Activated CD4-positive, alpha-beta T cell treated with anti-CD3 and anti-CD28 coated beads for 24 hours (primary cell): Measurements from ENCODE around the gene SCAF11.

ENCODE experiments used
- DNase-seq, 2 donors: peaks; one replicate each; pipeline ENCODE4 v3.0.0-alpha.2; 2020; ENCODE audit warnings: low read depth in 2 of 2

Gene SCAF11

DNA sequence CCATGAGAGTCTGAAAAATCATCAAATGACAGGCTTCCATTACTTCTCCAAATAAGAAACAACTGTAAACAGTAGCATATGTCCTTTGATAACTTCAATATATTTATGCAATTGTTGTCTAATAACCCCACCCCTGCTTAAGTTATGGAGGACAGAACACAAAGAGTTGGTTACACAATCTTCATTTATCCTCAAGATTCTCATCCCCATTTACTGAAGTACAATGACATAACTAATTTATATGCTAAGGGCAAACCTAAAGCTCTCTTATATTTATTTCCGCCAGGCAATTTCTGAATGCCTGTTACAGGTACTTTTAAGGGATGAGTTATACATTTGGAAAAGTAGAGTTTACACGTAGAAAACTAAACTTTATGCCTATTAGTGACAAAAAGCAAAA lies 12.3 kb downstream of the SCAF11 start:
- DNase-seq = no peak

DNA sequence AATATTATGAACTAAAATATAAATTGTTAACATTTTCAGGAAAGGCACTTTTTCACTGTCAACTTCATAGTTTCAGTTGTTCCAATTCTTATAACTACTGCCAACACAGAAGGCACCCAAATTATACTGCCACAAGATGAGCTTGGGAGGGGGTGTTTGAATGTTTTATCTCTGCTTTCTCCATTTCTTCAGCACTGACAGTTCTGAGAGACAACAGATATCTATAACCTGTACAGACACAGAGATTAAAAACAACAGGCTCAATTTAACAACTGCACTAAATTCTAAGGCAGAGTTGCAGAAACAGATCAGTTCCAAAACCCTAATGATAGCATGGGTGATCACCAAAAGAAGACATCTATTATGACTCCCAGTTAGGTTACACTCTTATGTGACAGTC lies 12.8 kb downstream of the SCAF11 start:
- DNase-seq = no peak

DNA sequence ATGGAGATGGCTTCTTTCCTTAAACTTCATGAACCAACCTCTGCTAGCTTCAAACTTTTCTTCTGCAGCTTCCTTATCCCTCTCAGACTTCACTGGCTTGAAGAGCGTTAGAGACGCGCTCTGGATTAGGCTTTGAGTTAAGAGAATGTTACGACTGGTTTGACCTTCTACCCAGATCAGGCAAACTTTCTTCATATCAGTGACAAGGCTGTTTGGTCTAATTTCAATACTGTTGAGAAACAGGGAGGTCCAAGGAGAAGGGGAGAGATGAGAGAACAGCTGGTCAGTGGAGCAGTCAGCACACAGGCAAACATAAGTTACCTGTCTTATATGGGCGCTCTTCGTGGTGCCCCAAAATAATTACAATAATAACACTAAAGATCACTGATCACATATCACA lies 14.9 kb downstream of the SCAF11 start:
- DNase-seq = no peak

DNA sequence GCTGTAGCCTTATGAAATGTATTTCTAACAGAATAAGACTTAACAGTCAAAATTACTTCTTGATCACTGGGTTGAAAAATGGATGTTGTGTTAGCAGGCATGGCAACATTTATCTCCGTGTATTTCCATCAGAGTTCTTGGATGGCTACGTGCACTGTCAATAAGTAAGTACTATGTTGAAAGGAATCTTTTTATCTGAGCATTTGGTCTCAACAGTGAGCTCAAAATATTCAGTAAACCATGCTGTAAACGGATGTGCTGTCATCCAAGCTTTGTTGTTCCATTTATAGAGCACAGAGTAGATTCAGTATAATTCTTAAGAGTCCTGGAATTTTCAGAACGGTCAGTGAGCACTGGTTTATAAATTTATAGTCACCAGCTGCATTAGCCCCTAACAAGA lies 15.5 kb downstream of the SCAF11 start:
- DNase-seq = no peak

DNA sequence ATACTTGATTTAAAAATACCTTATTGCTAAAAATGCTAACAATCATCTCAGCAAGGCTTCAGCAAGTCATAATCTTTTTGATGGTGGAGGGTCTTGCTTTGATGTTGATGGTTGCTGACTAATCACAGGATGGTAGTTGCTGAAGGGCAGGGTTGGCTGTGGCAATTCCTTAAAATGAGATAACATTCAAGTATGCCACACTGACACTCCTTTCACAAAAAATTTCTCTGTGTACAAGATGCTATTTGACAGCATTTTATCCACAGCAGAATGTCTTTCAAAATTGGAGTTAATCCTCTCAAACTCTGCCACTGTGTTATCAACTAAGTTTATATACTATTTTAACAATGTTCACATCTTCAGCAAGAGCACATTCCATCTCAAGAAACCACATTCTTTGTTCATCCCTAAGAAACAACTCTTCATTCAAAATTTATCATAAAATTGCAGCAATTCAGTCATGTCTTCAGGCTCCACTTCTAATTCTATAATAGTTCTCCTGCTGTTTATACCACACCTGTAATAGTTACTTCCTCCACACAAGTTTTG lies 16.1 kb downstream of the SCAF11 start:
- no peak for DNase-seq

DNA sequence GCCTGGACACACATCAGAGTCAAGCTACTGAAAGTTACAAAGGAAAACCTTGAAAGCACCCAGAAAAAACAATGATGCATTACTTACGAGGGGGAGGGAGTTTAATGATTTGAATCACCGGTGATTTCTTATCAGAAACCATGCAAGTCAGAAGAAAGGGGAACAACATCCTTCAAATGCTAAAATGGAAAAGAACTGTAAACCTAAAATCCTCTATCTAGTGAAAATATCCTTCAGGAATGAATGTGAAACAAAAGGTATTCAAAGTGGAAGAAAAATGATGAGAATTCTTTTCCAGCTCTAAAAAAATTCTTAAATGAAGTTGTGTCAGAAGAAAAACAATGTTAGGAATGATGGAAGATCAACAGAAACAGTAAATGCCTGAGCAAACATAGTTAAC lies 16.8 kb downstream of the SCAF11 start:
- no peak for DNase-seq

DNA sequence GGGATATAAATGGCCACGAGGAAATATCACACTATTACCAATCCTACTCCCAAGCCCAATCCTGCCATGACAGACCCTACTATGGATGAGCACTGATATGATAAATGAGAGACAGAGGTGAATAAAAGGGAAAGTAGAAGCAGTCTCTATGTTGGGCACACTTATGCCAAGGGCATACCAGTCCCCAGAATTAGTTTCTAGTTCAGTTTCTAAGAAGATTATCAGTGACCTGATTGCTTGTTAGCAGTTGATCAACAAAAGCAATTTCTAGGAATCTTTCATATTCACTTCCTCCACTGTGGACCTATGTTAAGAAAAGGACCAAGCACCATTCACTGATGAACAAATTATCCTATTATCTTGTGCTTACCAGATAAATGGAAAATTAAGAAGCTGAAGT lies 20.0 kb downstream of the SCAF11 start:
- no peak for DNase-seq

DNA sequence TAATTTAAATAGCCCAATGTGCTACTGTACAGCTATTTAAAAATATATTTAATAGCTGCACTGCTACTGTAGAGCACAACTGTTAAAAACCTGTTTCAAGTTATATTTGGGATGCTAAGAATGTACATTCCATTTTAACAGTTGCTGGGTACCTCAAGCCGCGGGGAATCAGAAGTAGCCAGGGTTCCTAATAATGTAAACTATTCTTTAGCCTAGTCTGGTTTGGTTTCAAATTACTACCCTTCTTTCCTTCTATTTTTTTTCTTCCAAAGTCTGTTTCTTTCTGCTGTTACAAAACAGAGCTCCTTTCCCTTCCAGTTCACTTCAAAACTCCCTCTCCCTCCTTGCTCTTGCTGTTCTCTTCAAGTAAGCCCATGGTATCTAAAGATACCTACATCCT lies 21.3 kb downstream of the SCAF11 start:
- no peak for DNase-seq

DNA sequence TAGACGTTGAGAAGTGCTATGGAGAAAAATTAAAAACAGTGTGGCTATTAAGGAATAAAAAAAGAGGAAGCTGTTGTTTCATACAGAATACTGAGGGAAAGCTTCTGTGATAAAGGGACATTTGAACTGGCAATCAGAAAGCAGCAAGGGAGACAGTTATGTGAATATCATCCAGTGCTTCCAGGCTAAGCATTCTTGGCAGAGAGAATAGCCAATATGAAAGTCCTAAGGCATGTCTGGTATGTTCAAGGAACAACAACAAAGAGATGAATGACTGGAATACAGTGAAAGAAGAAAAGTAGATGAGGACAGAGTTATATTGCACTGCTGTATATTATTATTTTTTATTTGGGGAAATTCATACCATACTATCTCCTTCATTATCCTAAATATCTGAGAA lies 23.9 kb downstream of the SCAF11 start:
- DNase-seq = no peak

DNA sequence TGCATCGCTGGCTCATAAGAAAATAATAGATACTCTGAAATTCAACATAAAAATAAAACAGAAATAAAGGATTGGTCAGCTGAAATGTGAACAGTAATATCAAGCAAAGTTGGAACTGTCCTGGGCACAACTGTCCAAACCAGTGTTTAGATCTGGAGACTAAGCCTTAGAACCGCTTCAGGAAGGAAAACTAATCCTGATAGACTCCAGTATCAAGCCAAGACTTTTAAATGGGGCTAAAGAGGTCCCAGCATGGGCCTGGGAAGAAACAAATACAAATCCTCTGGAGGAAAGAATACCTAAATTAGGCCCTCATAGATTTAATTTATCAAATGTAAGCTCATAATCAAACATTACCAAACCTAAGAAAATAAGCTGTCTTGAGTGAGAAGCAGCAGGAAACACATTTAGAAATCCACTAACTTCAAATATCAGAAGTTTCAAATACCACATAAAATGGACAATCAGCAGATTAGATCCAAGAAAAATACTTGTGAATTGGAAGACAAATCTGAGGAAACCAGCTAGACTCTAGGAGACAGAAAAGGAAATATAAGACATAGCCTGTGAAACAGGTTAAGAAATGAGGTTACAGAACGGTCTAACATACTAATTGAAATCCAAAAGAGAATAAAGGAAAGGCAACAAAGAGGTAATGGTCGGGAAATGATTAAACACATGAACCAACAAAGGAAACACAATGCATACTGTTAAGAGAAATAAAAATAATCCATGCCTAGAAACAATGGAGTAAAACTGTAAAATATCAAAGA lies 27.6 kb downstream of the SCAF11 start:
- DNase-seq = no peak

DNA sequence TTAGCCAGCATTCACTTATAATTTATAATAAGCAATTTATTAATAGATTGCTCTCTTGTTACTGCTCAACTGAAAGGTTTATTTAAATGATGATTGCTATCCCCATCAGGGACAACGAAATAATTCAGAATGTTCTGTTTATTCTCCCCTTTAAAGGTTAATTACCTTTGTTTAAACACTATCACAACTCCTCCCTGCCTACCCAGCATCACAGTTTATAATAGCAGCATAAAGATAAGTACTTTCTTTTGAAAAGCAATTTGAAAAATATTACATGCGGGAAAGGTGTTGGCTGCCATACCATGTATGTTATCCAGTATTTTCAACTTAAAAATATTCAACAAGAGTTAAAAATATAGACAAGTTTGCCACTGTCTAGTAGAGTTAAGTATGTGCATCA lies 30.6 kb downstream of the SCAF11 start:
- DNase-seq = no peak

DNA sequence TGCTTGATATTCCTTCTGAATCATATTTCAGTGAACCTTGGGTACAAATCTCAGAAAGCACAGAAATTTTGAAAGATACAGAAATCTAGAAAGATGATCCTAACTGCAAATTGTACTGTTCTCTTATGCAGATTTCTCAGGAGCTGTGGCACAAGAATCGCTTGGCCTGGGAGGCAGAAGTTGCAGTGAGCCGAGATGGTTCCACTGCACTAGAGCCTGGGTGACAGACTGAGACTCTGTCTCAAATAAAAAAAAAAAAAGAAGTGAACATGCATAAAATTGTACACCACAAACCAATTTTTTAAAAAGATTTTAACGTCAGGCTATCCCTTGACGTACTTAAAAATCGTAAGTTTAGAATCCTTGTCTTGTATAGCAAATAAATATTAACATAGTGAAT lies 31.3 kb downstream of the SCAF11 start:
- DNase-seq = no peak

DNA sequence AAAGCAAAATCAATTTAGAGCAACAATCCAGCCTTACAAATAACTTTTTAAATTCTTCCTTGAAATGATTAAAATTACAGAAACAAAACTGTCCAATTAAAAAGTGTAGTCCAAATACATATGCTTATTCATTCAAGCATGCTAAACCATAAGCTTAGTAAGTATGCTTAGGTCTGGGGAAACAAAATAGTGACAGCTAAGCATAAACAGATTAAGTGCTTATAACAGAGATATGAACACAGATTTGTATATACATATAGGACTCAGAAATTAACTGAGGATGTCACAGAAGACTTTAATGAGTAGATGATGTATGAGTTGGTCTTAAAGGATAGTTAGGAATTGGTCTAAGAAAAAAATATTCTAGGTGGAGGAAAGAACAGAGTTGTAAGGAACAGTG lies 41.8 kb downstream of the SCAF11 start:
- no peak for DNase-seq

DNA sequence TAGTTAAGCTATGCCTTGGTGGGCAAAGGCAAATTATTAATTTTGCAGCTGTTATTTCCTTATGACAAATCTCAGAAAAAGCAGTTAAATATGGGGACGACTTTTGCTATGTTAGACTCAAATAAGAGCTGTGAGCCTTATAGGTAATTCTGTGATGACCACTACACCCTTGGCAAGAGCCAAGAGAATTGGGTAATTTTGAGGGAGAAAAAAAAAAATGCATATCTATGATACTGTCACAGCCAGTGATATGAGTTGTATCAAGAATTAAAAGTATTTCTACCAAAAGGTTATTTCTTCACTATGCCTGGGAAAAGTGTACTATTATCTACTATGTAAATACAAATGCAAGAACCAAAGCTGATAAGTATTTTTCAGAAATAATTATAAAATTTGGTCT lies 43.9 kb downstream of the SCAF11 start:
- DNase-seq = no peak

DNA sequence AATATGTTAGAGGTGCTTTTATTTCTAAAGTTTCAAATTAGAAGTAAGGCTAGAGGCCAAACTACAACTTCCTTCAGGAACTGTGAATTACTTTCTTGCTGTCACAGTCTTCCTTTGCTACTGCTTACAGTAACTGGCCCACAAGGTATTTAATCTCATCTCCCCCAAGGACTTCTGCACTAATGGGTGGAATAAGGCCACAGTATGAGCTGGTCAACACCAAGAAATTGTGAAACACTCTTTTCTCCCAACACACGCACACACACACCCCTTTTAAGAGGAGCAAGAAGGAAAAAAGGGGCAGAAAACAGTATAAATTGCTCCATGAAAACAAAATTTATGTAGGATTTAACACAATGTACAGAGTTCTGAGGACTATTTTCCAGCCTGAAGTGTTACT lies 45.6 kb downstream of the SCAF11 start:
- no peak for DNase-seq

DNA sequence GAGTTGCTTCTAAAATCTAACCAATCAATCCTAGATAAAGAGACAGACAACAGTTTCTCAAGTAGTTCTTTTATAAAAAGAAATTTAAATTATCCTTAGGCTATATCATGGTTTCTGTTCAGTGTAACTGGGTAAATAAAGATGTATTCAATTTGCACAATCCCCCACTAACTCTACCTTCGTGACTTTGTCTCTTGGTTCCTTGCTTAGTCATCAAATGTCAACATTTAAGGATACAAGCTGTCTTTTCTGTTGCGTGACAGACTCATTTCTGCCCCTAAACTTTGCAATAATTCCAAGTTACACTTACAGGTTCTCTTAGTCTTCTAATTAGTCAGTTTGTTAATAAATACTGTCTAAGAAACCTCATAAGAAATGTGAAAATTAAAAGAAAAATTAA lies 50.6 kb downstream of the SCAF11 start:
- no peak for DNase-seq

DNA sequence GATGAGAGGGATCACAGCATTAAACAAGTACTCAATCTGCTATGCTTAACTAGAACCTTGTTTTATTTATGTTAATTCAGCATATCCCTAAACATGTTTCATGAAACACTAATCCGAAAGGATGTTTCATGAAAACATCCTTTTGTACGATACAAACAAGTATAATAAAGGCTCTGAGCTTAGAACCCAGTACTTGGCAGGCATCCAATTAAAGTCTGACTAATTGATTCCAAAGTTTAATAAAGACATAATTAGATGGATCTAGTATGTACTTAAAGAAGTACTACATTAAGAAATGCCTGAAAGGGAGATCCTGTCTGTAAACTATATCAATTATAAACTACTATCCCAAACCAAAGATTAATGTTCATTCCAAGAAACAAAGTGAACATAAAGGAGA lies 51.8 kb downstream of the SCAF11 start:
- no peak for DNase-seq

DNA sequence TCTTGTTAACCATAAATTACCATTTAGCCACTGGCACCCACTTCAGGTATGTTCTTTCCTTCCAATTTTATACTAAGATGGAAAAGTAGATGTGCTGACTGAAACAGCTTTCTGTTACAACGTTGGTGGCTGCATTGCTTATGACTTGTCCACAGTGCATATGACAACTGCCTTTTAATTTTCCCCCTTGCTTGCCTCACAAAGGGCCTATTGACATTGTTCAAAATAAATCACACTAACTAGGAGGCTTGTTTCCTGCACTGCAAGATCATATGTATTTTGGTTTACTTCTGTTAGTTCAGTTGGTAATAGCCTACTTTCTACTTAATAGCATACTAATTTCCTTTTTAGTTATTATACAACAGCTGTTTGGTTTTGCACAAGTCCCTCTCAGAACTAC lies 55.4 kb downstream of the SCAF11 start:
- DNase-seq = no peak

DNA sequence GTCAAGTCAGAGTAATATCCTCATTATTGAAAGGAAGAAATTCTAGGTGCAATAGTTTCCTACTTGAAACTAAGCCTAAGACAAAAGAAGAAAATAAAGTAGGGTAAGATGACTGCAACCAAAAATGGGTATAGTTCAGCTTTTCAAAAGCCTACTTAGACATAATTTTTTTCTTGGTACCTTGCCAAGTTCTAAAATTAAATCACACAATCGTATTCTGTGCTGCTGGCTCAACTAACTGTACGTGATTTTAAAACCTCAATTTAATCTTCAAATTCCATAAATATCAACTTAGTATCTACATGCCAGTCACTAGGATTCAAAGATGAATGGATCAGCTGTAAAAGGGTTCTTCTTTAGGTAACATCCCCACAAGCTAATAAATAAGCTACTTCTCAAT lies 56.9 kb downstream of the SCAF11 start:
- no peak for DNase-seq

DNA sequence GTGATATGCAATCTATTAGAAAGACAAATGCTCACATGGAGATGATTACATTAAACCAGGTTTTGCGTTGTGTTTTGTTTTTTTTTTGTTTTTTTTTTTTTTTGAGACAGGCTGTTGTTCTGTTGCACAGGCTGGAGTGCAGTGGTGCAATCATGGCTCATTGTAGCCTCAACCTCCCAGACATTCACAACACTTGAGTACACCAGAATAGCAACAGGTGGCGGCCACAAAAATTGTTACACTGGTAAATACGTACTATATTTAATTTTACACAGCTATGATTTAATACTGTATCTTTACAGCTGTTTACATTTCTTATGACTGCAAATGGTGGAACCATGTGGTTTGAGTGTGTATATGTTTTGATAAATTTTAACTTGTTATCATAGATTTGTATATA lies 60.0 kb downstream of the SCAF11 start:
- DNase-seq = no peak

DNA sequence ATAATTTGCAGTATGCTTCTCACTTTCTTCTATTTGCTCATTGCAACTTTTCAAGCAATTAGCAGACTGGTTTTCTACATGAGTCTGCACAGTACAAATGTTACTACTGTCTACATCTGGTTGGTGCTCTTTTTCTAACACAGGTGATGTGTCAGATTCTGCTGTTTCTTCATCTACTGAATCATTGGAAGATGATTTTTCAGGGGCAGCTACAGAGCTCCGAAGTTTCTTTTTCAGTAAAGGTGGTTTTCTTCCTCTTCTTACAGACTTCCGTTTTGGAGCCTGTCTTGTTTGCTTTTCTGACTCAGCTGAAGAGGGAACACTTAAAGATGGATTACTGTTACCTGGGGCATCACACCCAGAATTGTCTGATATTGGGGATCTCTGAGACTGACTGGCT lies 62.1 kb downstream of the SCAF11 start:
- DNase-seq = no peak

DNA sequence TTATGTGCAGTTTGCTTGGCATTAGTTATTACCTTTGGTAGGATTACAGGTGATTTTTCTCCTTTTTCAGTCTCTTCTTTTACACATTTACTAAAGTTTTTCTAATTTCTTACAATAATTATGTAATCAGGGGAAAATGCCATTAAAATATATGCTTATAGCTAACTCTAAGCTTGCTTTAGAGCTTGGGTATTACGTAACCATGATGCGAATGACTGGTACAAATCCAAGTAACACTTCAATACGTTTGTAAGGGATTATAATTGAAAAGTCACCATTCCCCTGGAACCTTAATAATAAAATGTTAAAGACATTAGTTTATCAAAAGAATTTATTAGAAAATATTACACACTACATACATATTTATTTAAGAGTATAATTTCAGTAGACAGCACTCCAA lies 71.6 kb downstream of the SCAF11 start:
- no peak for DNase-seq

DNA sequence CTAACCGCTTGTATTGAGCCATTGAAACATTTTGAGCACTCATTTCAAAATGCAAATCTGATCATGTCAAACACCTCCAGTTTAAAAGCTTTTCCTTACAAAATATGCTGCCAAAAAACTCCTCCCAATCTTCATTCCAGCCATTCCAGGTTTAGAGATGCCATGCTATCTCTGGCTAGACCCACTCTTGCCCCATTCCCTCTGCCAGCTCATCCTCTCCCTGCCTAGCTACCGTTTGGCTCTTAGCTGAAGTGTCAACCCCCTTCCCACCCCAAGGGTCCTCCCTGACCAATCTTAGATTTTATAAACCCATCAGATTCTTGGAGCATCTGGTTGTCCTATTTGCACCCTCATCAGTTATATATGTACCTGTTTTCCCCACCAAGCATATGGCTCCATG lies 75.0 kb downstream of the SCAF11 start:
- no peak for DNase-seq

DNA sequence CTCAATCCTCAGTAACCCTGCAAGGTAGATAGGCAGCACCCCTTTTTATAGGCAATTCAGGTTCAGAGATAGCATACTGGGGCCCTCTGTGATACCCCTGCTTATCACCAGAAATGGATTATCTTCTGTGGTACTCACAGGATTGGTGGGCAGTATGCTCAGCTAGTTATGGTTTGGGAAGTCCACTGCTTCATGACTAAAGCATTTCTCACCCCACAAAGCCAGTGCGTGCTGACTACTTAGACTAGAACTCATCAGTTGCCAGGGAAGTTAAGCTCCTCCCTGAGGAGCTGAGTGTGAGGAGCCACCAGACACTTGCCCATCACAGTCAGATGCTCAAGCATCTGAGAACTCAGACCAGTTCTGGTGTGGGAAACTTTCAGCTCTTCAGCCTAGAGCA lies 76.3 kb downstream of the SCAF11 start:
- DNase-seq = no peak
